SK-N-SH treated with all-trans-retinoic acid at 6 μM for 48 hours (cell line): ENCODE data around the gene GRAP2.

Source experiments
- ARNTL ChIP-seq: fragments of 450-650 bp; formaldehyde crosslinking; IDR thresholded peaks from 2 replicates; pipeline ENCODE4 v1.5.0; 2020; ENCODE audit warnings: low read depth, mild to moderate bottlenecking, moderate library complexity, borderline replicate concordance
- BACH2 ChIP-seq: fragments of 250-450 bp; sonication (Bioruptor Pico); IDR thresholded peaks from 2 replicates; pipeline ENCODE4 v1.9.0; 2021; ENCODE audit warnings: mild to moderate bottlenecking, borderline replicate concordance
- GLIS3 ChIP-seq: fragments of 250-450 bp; sonication (Bioruptor Pico); IDR thresholded peaks from 2 replicates; pipeline ENCODE4 v1.5.0; 2020; ENCODE audit warnings: mild to moderate bottlenecking, moderate library complexity
- ISL1 ChIP-seq: fragments of 250-450 bp; sonication (Bioruptor Pico); IDR thresholded peaks from 2 replicates; pipeline ENCODE4 v2.1.2; 2022; ENCODE audit warnings: mild to moderate bottlenecking, moderate library complexity
- RARB ChIP-seq: fragments of 250-450 bp; sonication (Bioruptor Pico); IDR thresholded peaks from 2 replicates; pipeline ENCODE4 v1.8.0; 2021; ENCODE audit warnings: mild to moderate bottlenecking, moderate library complexity
- SNAI2 ChIP-seq: fragments of 250-450 bp; sonication (Bioruptor Pico); IDR thresholded peaks from 2 replicates; pipeline ENCODE4 v1.5.0; 2020; ENCODE audit warnings: mild to moderate bottlenecking, moderate library complexity
- TOX ChIP-seq: fragments of 250-450 bp; sonication (Bioruptor Pico); IDR thresholded peaks from 2 replicates; pipeline ENCODE4 v1.8.0; 2021; ENCODE audit warnings: mild to moderate bottlenecking, moderate library complexity, borderline replicate concordance
- ZFP3 ChIP-seq: fragments of 250-450 bp; sonication (Bioruptor Pico); IDR thresholded peaks from 2 replicates; pipeline ENCODE4 v1.5.0; 2020; ENCODE audit warnings: mild to moderate bottlenecking, moderate library complexity
- ZFP30 ChIP-seq: fragments of 450-650 bp; formaldehyde crosslinking; IDR thresholded peaks from 2 replicates; pipeline ENCODE4 v1.5.0; 2022; ENCODE audit warnings: mild to moderate bottlenecking, moderate library complexity
- TF ChIP-seq, protein P1 (sequence below): fragments of 250-450 bp; sonication (Bioruptor Pico); IDR thresholded peaks from 2 replicates; pipeline ENCODE4 v1.8.0; 2021; ENCODE audit warnings: low read depth, mild to moderate bottlenecking, moderate library complexity, borderline replicate concordance
- TF ChIP-seq, protein P2 (sequence below): fragments of 250-450 bp; sonication (Bioruptor Pico); IDR thresholded peaks from 2 replicates; pipeline ENCODE4 v1.8.0; 2020; ENCODE audit warnings: mild to moderate bottlenecking, moderate library complexity, borderline replicate concordance

DNA sequence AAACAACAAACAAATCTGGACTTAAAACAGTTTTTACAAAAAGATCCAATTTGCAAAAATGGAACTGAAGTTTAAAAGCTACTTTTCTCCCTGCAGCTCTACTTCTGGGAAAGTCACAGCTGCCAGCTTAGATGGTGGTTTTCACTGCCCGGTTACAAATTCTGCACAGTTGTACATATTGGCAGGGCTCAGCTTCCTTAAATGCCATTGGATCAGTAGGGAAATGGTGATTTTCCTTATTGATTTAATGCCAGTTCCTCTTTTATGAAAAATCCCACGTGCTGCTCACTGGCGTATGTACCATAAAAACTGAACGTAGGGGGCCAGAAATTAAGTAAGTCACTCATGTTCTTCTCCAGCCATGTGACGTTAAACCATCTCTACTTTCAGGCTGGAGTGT is 22.8 kb downstream of the GRAP2 start:
- no peak for TF ChIP-seq ARNTL (CRISPR knock-in tag)
- no peak for TF ChIP-seq ZFP30 (CRISPR knock-in tag)
- TF ChIP-seq, protein P1, sequence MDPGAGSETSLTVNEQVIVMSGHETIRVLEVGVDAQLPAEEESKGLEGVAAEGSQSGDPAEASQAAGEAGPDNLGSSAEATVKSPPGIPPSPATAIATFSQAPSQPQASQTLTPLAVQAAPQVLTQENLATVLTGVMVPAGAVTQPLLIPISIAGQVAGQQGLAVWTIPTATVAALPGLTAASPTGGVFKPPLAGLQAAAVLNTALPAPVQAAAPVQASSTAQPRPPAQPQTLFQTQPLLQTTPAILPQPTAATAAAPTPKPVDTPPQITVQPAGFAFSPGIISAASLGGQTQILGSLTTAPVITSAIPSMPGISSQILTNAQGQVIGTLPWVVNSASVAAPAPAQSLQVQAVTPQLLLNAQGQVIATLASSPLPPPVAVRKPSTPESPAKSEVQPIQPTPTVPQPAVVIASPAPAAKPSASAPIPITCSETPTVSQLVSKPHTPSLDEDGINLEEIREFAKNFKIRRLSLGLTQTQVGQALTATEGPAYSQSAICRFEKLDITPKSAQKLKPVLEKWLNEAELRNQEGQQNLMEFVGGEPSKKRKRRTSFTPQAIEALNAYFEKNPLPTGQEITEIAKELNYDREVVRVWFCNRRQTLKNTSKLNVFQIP = no peak
- no peak for TF ChIP-seq RARB (CRISPR knock-in tag)
- TF ChIP-seq BACH2 = no peak
- TF ChIP-seq, protein P2, sequence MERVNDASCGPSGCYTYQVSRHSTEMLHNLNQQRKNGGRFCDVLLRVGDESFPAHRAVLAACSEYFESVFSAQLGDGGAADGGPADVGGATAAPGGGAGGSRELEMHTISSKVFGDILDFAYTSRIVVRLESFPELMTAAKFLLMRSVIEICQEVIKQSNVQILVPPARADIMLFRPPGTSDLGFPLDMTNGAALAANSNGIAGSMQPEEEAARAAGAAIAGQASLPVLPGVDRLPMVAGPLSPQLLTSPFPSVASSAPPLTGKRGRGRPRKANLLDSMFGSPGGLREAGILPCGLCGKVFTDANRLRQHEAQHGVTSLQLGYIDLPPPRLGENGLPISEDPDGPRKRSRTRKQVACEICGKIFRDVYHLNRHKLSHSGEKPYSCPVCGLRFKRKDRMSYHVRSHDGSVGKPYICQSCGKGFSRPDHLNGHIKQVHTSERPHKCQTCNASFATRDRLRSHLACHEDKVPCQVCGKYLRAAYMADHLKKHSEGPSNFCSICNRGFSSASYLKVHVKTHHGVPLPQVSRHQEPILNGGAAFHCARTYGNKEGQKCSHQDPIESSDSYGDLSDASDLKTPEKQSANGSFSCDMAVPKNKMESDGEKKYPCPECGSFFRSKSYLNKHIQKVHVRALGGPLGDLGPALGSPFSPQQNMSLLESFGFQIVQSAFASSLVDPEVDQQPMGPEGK (CRISPR knock-in tag) = no peak
- TF ChIP-seq GLIS3 (CRISPR knock-in tag) = no peak
- no peak for TF ChIP-seq SNAI2 (CRISPR knock-in tag)
- no peak for TF ChIP-seq ZFP3 (CRISPR knock-in tag)
- TF ChIP-seq ISL1 (CRISPR knock-in tag) = no peak
- no peak for TF ChIP-seq TOX (CRISPR knock-in tag)
